PC-3 (cell line): Measurements from ENCODE around the gene HPSE2.

Experiments used
- EZH2phosphoT487 ChIP-seq: fragments of 300-600 bp; sonication (generic); IDR thresholded peaks from 2 replicates; pipeline ENCODE4 v1.6.1; 2018; ENCODE audit warnings: mild to moderate bottlenecking, antibody characterized with exemption, low read length, borderline replicate concordance
- TF ChIP-seq, protein P1 (sequence below): fragments of 300-600 bp; sonication (generic); conservative IDR thresholded peaks from 2 replicates; pipeline ENCODE4 v1.5.1; 2017; ENCODE audit warnings: antibody characterized with exemption, low read depth, mild to moderate bottlenecking, low read length

DNA sequence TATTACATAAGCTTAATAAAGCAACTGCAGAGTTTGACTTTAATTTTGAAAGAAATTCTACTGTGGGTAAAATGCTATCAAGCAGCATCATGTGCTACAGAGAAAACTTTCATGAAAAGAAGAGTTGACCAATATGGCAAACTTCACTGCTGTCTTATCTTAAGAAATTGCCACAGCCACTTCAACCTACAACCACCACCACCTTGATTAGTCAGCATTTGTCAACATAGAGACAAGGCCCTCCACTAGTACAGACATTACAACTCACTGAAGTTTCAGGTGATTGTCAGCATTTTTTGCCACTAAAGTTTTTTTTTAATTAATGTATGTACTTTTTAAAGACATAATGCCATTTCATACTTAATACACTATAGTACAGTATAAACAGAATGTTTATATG lies 350.3 kb downstream of the HPSE2 start:
- TF ChIP-seq, protein P1, sequence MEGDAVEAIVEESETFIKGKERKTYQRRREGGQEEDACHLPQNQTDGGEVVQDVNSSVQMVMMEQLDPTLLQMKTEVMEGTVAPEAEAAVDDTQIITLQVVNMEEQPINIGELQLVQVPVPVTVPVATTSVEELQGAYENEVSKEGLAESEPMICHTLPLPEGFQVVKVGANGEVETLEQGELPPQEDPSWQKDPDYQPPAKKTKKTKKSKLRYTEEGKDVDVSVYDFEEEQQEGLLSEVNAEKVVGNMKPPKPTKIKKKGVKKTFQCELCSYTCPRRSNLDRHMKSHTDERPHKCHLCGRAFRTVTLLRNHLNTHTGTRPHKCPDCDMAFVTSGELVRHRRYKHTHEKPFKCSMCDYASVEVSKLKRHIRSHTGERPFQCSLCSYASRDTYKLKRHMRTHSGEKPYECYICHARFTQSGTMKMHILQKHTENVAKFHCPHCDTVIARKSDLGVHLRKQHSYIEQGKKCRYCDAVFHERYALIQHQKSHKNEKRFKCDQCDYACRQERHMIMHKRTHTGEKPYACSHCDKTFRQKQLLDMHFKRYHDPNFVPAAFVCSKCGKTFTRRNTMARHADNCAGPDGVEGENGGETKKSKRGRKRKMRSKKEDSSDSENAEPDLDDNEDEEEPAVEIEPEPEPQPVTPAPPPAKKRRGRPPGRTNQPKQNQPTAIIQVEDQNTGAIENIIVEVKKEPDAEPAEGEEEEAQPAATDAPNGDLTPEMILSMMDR: no peak
- TF ChIP-seq EZH2phosphoT487: no peak
